GM18517 (cell line): Measurements from ENCODE around the gene C5.
A peak's percentile ranks its signal among the peaks of the same experiment; 100 is the strongest.

Experiments used
- ATAC-seq: cut with Tn5 transposase; IDR thresholded peaks from one replicate; pipeline ENCODE4 v1.9.1; 2021; ENCODE audit warnings: mild to moderate bottlenecking, moderate library complexity; ENCODE audit not compliant: unreplicated experiment

Gene C5

DNA sequence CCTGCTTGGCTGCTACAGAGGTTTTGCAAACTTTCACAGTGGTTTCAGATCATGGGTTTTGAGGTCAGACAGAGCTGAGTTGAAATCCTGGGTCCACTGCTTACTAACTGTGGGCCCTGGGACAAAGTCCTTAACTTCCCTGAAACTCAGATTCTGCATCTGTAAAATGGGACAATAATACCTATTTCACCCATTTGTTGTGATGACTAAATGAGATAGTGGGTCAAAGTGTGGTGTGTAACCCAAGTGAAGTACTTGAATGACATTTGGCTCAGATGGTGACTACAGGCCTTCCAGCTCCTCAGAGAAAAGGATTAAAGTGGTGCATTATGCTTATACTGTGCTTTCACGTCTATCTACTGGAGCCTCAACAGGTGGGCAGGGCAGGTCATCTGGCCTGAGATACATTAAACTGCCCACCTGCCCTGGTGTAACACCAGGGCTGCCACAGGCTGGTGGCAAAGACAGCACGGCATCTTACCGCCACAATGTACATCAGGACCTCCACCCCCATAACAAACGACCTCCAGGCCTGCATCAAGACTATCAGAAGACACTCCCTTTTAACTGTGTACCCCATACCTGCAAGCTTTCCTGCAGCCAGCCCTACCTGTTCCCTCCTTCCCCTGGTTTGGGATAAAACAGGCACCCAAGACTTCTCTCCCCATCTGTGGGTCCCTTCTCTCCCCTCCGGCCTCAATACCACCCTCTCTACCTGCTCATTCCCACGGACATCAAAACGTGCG is 122.6 kb downstream of the C5 start:
- no peak for ATAC-seq

DNA sequence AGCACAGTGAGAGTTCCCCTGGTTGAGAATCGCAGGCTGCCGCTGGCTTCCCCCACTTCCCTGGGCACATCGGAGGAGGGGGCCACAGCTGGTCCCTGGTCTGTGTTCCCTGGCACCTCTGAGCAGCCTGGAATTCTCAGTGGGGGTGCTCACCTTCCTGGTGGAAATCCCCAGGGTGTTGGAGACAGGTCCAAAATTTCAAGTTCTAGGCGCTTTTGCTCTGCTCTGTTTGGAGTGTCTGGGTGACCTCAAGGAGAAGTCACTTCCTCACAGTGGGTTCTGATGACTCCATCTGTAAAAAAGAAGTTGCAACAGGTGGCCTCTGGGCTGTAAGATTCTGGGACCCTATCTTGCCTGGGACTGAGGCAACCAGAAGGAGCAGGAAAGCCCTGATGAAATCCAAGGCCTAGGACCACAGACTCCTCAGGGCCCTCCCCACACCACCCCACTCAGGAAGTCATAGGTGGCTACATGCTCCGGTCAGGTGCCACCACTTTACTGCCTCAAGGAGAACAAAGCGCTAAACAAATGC is 123.6 kb downstream of the C5 start, which contains the start of gene TRAF1:
Gene TRAF1, minus strand, starts transcription at position 400 of the 532 bp plus-strand sequence. CDS start 721 bp downstream, outside the sequence.
- peak; percentile 5 for ATAC-seq

DNA sequence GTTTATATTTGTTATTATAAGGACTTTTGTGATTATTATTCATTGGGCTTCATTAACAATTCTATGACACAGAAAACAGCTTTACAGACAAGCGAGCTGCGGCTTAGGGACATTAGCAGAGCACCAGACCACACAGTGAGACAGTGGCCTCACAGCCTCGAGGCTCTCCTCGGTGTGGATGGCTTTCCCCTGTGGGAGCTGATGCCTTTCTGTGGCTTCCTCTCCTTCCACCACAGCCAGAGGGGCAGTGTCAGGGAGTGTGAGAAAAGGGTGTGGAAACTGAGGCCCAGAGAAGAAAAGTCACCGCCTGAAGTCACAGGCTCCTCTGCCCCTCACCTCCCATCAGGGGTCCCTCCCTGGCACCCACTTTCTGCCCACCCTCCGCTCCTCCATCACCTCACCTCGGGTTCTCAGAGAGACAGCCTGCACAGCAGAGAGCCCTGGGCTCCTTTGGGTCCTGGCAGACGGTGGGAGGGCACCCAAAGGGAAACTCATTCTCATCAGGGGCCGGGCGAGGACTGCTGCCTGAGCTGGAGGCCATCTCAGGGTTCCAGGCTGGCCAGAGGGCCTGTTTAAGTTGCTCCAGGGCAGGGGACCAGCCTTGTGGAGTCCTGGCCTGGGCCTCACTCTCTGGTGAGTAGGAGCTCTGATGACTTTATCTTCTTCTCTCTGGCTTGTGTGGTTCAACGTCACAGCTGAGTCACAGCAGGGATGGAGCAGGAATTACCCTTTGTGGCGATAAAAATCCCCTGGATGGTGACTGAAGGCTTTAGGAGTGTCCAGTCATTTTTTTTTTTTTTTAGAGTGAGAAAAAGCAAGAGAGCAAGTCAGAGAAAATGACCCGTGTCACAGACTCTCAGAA is 124.3 kb downstream of the C5 start:
- ATAC-seq: peak; percentile 39

DNA sequence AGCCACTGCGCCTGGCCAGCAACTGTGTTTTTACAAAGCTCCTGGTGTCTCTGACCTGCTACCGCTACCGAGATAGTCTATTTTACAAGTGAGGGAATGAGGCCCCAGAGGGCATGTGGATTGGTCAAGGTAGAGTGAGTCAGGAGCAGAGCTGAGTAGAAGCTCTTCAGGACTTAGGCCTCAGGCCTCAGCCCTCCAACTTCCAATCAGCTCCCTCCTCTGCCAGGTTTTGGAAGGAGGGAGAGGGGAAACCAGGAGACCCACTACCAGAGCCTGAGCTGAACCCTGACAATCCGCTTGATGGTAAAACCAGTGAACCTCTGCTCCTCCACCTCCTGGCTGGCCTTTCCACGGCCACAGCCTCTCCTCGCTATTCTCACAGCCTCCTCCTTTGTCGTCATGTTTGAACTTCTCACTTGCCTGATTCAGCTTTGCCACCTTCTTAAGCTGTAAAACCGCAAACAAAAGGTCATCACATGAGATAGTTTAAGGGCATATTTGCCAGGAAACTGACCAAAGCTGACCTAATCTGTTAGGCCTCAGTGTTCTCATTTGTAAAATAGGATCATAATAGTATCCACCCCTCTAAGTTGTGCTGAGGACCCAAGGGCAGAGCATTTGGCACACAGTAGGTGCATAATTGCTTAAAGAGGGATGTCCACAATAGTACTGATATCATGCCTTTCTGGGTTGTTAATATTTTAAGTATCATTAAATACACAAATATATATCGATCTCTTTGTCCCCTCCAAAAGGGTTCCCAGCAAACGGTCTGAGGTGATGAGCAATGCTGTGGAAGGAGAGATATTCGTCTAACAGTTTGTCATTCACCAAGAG is 125.2 kb downstream of the C5 start:
- no peak for ATAC-seq

DNA sequence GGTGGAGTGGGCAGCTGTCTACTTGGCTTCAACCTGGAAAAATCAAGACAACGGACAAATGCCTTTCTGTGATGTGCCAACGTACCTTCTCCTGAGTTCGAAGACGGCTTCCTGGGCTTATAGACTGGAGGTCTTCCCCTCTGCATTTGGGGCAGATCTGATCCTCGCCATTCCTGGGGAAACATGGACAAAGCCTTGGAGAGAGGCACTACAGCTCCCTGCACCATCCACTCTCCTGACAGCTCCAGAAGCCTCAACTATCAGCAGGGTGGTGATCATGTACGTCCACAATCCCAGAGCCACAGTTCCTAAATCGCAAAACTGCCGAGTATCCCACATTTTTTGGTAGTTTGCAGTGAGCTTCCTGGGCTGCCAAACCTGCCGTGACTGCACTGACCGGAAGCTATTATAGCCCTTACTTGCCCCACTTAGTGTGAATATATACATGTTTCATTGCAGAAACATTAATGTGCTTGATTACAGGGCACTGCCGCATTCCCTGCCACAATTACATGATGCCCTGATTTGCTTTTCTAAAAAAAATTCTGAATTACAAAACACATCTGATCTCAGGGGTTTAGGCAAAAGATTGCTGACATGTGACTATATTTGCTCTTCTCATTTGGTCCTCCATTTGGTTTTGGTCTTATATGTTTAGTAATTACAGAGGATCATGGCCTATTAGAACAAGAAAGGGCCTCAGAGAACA is 126.3 kb downstream of the C5 start:
- no peak for ATAC-seq

DNA sequence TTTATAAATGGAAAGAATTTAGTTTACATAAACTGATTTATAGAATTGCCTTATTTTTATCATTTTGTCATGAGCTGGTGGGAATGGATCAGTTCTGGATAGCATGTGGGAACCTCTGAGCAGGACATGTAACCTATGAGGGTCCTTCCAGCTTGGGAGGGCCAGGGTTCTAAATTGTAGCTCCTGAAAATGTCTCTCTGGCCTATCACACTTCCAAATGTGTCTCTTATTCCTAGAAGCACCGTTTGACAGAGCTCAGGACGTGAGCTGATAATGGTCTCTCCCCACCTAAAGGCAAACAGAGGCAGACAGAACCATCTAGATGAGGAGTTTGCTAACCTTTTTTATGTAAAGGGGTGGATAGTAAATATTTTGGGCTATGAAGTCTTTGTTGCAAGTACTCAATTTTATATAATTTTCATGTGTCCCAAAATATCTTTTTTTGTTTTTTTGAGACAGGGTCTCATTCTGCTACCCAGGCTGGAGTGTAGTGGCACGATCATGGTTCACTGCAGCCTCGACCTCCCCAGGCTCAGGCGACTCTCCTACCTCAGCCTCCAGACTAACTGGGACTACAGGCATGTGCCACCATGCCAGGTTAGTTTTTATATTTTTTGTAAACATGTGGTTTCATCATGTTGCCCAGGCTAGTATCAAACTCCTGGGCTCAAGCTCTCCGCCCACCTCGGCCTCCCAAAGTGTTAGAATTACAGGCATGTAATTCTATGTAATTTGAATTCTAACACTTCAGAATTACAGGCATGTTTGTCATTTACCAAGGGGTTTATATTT is 127.5 kb downstream of the C5 start:
- ATAC-seq: no peak

DNA sequence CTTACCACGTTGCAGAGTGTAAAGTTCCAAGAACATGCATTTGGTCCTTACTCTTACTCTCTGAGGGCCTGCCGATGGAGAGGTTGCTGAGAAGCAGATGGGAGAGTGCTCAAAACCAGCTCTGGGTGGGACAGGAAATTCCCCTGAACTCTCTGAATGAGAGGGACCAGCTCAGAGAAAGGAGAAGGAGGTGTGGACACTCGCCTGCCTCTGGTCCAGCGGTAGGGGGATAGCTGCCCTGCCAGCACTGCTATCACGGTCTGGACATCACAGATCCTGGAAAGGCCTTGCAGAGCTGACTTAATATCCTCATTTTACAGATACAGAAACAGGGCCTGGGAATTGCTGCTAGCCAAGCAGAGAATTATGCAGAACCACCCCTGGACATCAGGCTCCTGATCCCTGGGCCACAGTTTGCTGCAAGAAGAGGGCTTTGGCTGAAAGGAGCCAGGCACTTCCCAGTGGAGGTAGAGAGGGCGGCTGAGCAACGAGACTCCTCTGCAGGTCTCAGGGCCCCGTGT is 128.4 kb downstream of the C5 start:
- no peak for ATAC-seq

DNA sequence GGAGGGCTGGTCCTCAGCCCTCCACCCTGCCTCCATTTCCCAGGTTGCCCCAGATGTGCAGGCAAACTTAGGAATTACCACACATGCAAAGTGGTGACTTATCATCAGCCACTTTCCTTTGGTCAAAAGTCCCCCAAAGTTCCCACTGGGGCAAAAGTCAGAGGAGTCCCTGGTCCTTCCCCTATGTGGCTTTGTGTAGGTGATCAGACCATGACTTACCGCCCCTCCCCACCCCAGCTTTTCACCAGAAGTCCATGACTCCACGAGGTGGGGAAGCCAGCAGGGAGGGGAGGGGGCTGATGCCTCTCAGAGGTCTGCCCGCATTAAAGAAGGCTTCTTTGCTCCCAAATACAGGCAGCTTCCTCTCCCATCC is 129.3 kb downstream of the C5 start:
- no peak for ATAC-seq

DNA sequence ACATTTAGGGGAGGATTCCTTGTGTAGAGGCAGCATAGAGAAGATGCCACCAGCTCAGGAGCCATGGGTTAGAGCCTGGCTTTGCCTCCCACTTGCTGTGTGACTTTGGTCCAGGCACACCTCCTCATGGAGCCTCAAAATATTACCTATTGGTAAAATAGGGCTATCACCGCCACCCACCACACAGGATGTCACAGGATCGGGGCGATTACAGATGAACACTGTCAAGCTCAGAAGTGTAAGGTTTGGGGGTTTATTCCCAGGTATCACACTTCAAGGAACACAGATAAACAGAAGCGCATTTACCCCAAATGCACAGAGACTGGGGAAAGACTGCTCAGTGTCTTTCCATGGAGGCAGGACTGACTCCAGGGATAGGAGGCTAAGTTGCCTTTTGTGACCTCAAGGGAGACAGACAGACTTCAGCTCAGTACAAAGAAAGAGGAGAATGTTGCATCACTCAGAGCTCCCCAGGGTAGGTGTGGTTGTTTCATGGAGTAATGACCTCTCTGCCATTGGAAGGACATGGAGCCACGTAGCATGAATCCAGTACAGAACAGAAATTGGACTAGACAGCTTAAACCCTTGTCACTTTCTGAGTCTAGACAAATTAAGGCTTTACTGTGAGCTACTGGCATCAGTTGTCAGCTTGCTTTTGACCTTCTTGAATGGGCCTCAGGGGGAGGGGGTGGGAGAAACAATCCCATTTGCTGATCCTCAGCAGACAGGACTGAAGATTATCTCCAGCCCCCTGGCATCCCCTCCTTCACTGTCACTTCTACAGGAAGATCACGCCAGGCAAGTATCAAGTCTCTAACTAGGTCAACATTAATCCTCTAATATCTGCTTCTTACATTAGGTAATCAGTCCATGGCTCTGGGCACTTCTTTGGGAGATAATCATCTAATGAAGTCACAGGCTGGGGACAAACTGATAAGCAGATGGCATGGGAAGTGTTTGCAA is 130.0 kb downstream of the C5 start:
- no peak for ATAC-seq

DNA sequence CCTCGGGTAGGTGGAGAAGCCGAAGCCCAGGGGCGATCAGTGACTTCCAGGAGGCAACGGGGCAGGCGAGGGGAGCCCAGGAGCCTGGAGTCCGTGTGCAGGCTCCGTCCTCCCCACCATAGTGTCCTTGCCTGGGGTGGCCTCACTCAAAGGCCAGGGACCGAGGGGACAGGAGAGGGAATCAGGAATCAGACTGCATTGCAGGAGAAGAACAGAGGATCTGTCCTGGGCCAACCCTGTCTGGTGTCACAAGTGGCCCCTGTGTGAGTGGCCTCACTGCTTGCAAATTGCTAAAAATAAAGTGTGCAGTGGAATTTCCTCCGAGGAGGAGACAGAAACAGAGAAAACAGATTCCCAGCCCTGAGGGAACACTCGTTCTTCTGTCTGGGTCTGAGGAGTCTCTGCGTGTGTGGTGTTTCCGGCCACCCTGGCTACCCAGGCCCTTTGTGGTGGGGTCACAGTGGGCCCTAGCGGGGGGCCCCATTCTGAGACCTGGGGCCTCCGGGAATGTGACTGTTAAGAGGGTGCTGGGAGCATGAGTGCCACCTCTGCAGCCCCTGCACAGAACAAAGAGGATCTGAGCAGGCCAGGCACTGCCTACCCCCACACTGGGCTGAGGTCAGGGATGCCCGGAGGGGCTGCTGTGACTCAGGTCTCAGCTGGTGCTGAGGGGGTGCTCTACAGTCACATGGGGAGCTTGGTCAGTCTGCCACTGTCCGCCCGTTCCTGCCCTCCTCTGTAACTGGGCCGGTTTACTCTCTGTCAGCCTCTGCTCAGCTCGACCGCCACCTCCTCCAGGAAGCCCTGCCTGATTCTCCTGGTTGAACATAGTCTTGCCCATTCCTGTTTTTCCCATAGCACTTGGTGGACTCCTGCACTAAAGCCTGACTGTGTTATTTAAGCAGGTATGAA is 130.9 kb downstream of the C5 start:
- ATAC-seq: no peak

DNA sequence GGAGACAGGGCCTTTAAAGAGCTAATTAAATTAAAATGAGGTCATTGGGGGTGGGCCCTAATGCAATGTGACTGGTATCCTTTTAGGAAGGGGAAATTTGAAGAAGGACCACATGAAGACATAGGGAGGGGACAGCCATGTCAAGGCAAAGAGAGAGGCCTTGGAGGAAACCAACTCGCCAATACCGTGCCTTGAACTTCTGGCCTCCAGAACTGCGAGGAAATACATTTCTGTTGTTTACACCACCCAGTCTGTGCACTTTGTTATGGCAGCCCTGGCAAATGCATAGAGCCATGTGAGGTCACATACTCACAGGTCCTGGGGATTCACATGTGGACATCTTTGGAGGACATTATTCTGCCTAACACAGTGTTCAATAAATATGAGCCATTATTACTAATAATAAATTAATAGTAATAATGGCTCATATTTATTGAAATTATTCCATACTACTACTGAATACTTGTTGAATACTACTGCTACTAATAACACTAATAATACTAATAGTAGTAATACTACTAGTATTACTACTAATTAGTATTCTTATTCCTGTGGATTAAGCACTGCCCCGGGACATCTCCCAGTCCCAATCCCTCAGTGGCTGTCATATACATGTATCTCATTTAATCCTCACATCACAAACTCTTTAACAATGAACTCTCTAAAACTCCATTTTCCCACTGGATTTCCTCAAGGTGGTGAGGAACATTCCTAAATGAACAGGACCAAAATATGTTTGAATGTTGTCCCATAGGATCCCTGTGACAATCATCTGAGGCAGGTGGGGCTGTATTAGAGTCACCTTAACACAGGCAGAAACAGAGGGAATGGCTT is 131.9 kb downstream of the C5 start:
- ATAC-seq: no peak

DNA sequence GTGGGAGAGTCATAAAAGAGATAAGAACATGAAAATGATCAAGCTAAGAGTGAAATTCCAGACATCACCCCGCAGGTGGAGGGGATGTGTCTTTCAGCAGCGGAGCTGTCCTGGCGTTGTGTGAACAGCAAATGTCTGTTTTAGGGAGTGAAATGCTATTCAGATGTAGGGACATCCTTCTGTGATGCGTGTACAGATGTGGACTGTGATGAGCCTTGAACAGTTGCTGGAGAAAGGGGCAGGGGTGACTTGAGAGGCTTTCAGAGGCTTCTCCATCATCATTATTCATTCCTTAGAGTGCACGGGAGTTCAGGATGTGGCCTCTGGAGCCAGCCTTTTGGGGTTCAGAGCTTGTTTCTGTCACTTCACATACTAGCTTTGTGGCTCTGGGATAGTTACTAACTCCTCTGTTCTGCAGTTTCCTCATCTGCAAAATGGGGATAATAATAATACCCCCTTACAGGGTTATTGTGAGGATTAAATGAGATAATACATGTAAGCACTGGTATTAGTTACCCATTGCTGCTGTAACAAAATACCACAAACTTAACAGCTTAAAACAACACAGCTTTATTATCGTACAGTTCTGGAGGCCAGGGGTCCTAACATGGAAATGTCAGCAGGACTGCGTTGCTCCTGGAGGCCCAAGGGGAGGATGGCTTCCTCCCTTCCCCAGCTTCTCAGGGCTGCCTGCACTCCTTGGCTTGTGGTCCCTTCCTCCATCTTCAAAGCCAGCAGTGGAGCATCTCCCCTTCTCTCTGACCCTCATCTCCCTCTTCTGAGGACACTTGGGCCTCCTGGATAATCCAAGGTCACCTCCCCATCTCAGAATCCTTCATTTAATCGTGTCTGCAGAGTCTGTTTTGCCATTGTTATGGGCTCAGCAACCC is 132.8 kb downstream of the C5 start:
- ATAC-seq: no peak

DNA sequence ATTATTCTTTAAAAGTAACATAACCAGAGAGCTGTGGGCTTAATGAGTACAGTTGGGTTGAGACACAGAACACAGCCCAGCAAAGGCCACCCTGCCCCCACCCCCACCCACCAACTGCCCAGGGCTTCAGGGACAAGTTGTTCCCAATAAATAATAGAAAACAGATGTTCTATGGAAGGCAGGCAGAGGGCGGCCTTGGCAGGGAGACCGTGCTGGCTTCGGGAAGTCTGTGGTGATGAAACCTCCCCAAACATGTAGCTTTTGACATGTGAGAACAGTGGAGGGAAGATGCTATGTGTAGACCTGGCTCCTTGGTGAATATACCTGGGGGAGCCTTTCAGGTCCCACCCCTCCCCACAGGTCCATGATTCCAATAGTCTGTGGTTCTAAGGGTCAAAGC is 133.5 kb downstream of the C5 start:
- no peak for ATAC-seq

DNA sequence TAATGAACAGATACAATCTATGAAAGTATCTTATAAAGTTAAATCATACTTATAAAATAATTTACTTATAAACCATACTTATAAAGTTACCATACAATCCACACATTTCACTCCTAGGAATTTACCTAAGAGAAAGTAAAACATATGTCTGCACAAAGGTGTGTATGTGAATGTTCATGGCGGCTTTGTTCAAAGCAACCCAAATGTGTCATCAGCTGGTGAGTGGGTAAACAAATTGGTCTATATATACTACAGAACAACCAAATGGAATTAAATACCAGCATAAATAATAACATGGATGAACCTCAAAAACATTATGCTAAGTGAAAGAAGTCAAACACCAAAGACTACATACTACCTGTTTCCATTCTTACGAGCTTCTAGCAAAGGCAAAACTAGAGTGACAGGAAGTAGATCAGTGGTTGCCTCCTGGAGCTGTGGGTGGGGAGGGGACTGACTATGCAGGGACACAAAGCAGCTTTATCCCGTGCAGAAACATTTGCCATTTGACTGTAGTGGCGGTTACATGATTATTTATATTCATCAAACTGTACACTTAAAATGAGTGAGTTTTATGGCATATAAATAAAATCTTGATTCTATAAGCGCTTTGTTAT is 134.1 kb downstream of the C5 start:
- no peak for ATAC-seq

DNA sequence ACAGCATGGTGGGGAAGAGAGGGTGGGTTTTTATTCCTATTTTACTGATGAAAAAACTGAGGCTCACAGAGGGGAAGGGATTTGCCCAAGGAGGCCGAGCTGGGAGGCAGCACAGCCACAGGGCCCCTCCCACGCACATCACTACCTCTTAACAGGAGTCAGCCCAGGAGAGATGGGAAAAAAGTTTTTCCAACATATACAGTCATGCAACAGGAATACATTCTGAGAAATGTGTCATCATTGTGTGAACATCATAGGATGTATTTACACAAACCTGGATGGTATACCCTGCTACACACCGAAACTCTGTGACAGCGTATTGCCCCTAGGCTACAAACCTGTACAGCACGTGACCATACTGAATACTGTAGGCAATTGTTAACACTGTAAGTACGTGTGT is 135.1 kb downstream of the C5 start:
- no peak for ATAC-seq
